IMR-90 (cell line): ENCODE measurements around the gene CPXM2. TPM values are rescaled to one million over a fixed set of nuclear protein-coding genes. Genes with fewer than 3 reads are reported as not detected.

Experiments used
- ATAC-seq: fragments of 200-7000 bp; cut with Tn5 transposase; 2 replicates; pipeline ENCODE4 v1.9.1; 2020; ENCODE audit warnings: low read depth, mild to moderate bottlenecking, moderate library complexity
- BruUV-seq: library from RNA; stranded (reverse); fragments of 400-500 nt; replicated peaks from 2 replicates; lab custom pipeline; 2021; lab: Mats Ljungman, UMichigan
- CTCF ChIA-PET: fragments of 300-600 bp; formaldehyde crosslinking; extraction: SDS; loops from one replicate; lab custom pipeline; 2021; ENCODE audit warnings: antibody characterized with exemption; lab: Yijun Ruan, JAX
- POLR2A ChIA-PET: fragments of 300-600 bp; sonication (Branson Sonifier 250); formaldehyde crosslinking; loops from one replicate; lab custom pipeline; 2022; ENCODE audit warnings: antibody characterized with exemption; ENCODE audit not compliant: unreplicated experiment; lab: Charles Lee
- DNase-seq: peaks from one replicate; pipeline ENCODE4 v3.0.0; 2013
- H2AFZ ChIP-seq: replicated peaks from 2 replicates; pipeline ENCODE3; 2013; ENCODE audit warnings: low read length, mild to moderate bottlenecking; ENCODE audit not compliant: poor library complexity
- H2AK5ac ChIP-seq: 2 replicates; pipeline ENCODE4 v1.6.1; 2013; ENCODE audit warnings: low read depth, low read length, inconsistent platforms
- H2AK9ac ChIP-seq: replicated peaks from 2 replicates; pipeline ENCODE3; 2013; ENCODE audit warnings: mild to moderate bottlenecking, low read depth, low read length, moderate library complexity; ENCODE audit not compliant: poor library complexity
- H2BK120ac ChIP-seq: 2 replicates; pipeline ENCODE4 v1.6.1; 2013; ENCODE audit warnings: low read depth, low read length, inconsistent platforms
- H2BK15ac ChIP-seq: 3 replicates; pipeline ENCODE4 v1.6.1; 2013; ENCODE audit warnings: low read depth, low read length, inconsistent platforms
- H2BK20ac ChIP-seq: 2 replicates; pipeline ENCODE4 v1.6.1; 2013; ENCODE audit warnings: low read depth, mild to moderate bottlenecking, inconsistent platforms, low read length, moderate library complexity
- H2BK5ac ChIP-seq: 2 replicates; pipeline ENCODE4 v1.6.1; 2013; ENCODE audit warnings: mild to moderate bottlenecking, low read depth, low read length, inconsistent platforms; ENCODE audit not compliant: poor library complexity, severe bottlenecking
- H3K14ac ChIP-seq: replicated peaks from 2 replicates; pipeline ENCODE4 v1.6.1; 2013; ENCODE audit warnings: low read depth, low read length, inconsistent platforms
- H3K18ac ChIP-seq: 2 replicates; pipeline ENCODE4 v1.6.1; 2013; ENCODE audit warnings: low read depth, low read length, control low read depth
- H3K23ac ChIP-seq: 2 replicates; pipeline ENCODE4 v1.6.1; 2013; ENCODE audit warnings: low read depth, low read length, inconsistent platforms
- H3K27ac ChIP-seq: 2 replicates; pipeline ENCODE4 v1.5.1; 2013; ENCODE audit warnings: mild to moderate bottlenecking, control low read depth, low read length; ENCODE audit not compliant: insufficient read depth
- H3K27me3 ChIP-seq: 2 replicates; pipeline ENCODE4 v1.6.1; 2013; ENCODE audit warnings: low read length; ENCODE audit not compliant: control insufficient read depth, insufficient read depth
- H3K36me3 ChIP-seq: 2 replicates; pipeline ENCODE4 v1.6.1; 2013; ENCODE audit warnings: low read length, mixed read lengths; ENCODE audit not compliant: control insufficient read depth, insufficient read depth
- H3K4ac ChIP-seq: 2 replicates; pipeline ENCODE4 v1.6.1; 2013; ENCODE audit warnings: low read depth, low read length, inconsistent platforms
- H3K4me1 ChIP-seq: 2 replicates; pipeline ENCODE4 v1.6.1; 2013; ENCODE audit warnings: low read length, mixed read lengths; ENCODE audit not compliant: control insufficient read depth, insufficient read depth
- H3K4me2 ChIP-seq: 2 replicates; pipeline ENCODE4 v1.6.1; 2013; ENCODE audit warnings: low read depth, mild to moderate bottlenecking, control low read depth, low read length, moderate library complexity
- H3K4me3 ChIP-seq: 2 replicates; pipeline ENCODE4 v1.5.1; 2013; ENCODE audit warnings: low read depth, mild to moderate bottlenecking, control low read depth, low read length, moderate library complexity; ENCODE audit not compliant: insufficient read depth
- H3K56ac ChIP-seq: 2 replicates; pipeline ENCODE4 v1.6.1; 2013; ENCODE audit warnings: low read length, inconsistent platforms; ENCODE audit not compliant: insufficient read depth; ENCODE audit errors: extremely low read depth
- H3K79me1 ChIP-seq, 2 experiments: 2 replicates each; pipeline ENCODE4 v1.6.1; 2013; ENCODE audit warnings: low read length in 2 of 2, inconsistent platforms in 1 of 2, low read depth in 1 of 2
- H3K9ac ChIP-seq: 2 replicates; pipeline ENCODE4 v1.6.1; 2013; ENCODE audit warnings: low read depth, low read length, control low read depth
- H3K9me1 ChIP-seq: 2 replicates; pipeline ENCODE4 v1.6.1; 2013; ENCODE audit warnings: low read length, inconsistent platforms; ENCODE audit not compliant: insufficient read depth
- H3K9me3 ChIP-seq: 2 replicates; pipeline ENCODE4 v1.6.1; 2013; ENCODE audit warnings: low read length; ENCODE audit not compliant: control insufficient read depth, insufficient read depth
- H4K20me1 ChIP-seq: 2 replicates; pipeline ENCODE4 v1.6.1; 2013; ENCODE audit warnings: low read length, inconsistent platforms; ENCODE audit not compliant: insufficient read depth
- H4K5ac ChIP-seq: 2 replicates; pipeline ENCODE4 v1.6.1; 2013; ENCODE audit warnings: mild to moderate bottlenecking, low read depth, low read length, control low read depth
- H4K8ac ChIP-seq, 2 experiments: 2 replicates each; pipeline ENCODE4 v1.6.1; 2013; ENCODE audit warnings: low read depth in 2 of 2, low read length in 2 of 2, control low read depth in 1 of 2, inconsistent platforms in 1 of 2
- H4K91ac ChIP-seq: 2 replicates; pipeline ENCODE4 v1.6.1; 2013; ENCODE audit warnings: low read depth, low read length, inconsistent platforms; ENCODE audit not compliant: insufficient read depth
- BHLHE40 ChIP-seq: fragments of 150-350 bp; IDR thresholded peaks from 2 replicates; pipeline ENCODE4 v1.6.1; 2016; ENCODE audit warnings: mild to moderate bottlenecking, low read depth, low read length
- CEBPB ChIP-seq: IDR thresholded peaks from 2 replicates; pipeline ENCODE4 v1.6.1; 2012; ENCODE audit warnings: low read depth, low read length, improper control_type of control experiment
- CHD1 ChIP-seq: IDR thresholded peaks from 2 replicates; pipeline ENCODE4 v1.6.1; 2012; ENCODE audit warnings: low read depth, low read length, improper control_type of control experiment
- FOS ChIP-seq: fragments of 150-350 bp; IDR thresholded peaks from 2 replicates; pipeline ENCODE4 v1.6.1; 2016; ENCODE audit warnings: low read depth, low read length
- MAFK ChIP-seq: IDR thresholded peaks from 2 replicates; pipeline ENCODE4 v1.6.1; 2012; ENCODE audit warnings: low read depth, low read length, improper control_type of control experiment
- MAZ ChIP-seq: IDR thresholded peaks from 2 replicates; pipeline ENCODE4 v1.6.1; 2012; ENCODE audit warnings: low read depth, mild to moderate bottlenecking, low read length, improper control_type of control experiment, moderate library complexity, borderline replicate concordance
- MXI1 ChIP-seq: IDR thresholded peaks from 2 replicates; pipeline ENCODE4 v1.6.1; 2012; ENCODE audit warnings: low read depth, mild to moderate bottlenecking, low read length, moderate library complexity, borderline replicate concordance
- NFE2L2 ChIP-seq: fragments of 150-350 bp; IDR thresholded peaks from 2 replicates; pipeline ENCODE4 v1.6.1; 2016; ENCODE audit warnings: low read depth, mild to moderate bottlenecking, low read length
- POLR2A ChIP-seq: IDR thresholded peaks from 2 replicates; pipeline ENCODE4 v1.6.1; 2012; ENCODE audit warnings: mild to moderate bottlenecking, low read depth, low read length
- RAD21 ChIP-seq: IDR thresholded peaks from 2 replicates; pipeline ENCODE4 v1.6.1; 2012; ENCODE audit warnings: low read length, improper control_type of control experiment
- RCOR1 ChIP-seq: IDR thresholded peaks from 2 replicates; pipeline ENCODE4 v1.6.1; 2012; ENCODE audit warnings: mild to moderate bottlenecking, low read length, improper control_type of control experiment; ENCODE audit not compliant: insufficient replicate concordance
- RFX5 ChIP-seq: IDR thresholded peaks from 2 replicates; pipeline ENCODE4 v1.8.0; 2012; ENCODE audit warnings: low read depth, mild to moderate bottlenecking, low read length, moderate library complexity
- SMC3 ChIP-seq: fragments of 150-350 bp; IDR thresholded peaks from 2 replicates; pipeline ENCODE4 v1.6.1; 2016; ENCODE audit warnings: low read depth, mild to moderate bottlenecking, antibody characterized with exemption, low read length, moderate library complexity
- WGBS, 2 experiments: methylation state at CpG; one replicate each; pipeline versions ENCODE4 v1.1.5 to v1.1.7; 2013; ENCODE audit warnings: missing lambda C conversion rate in 2 of 2; ENCODE audit not compliant: insufficient read length in 1 of 2; ENCODE audit errors: extremely low coverage in 2 of 2; 5-methylcytosine and 5-hydroxymethylcytosine counted together
- dilution Hi-C: fragments of 300-500 bp; cut with HindIII; formaldehyde crosslinking; loops from one replicate; pipeline ENCODE4 v1.14.3; 2018; ENCODE audit warnings: low sequenced_read_pairs; ENCODE audit not compliant: unreplicated experiment
- in situ Hi-C: fragments of 300-500 bp; cut with MboI; formaldehyde crosslinking; loops from 3 replicates; pipeline ENCODE4 v1.14.3; 2019; ENCODE audit warnings: low sequenced_read_pairs, inconsistent platforms, mixed read lengths
- intact Hi-C: fragments of 100-400 bp; cut with micrococcal nuclease; formaldehyde crosslinking; loops from 2 replicates; pipeline ENCODE4 v1.10.0; 2022
- polyA plus RNA-seq, 3 experiments: library from polyadenylated mRNA; depleted of rRNA; stranded (reverse); fragments of >200 nt; gene quantifications; 2 replicates each; pipeline ENCODE4 v1.2.3, GENCODE V29; 2012; ENCODE audit warnings: low replicate concordance in 1 of 3
- total RNA-seq: library from RNA; depleted of rRNA; stranded (reverse); fragments of >200 nt; gene quantifications from 2 replicates; pipeline ENCODE4 v1.2.3, GENCODE V29; 2012
- TF ChIP-seq, protein P1 (sequence below): fragments of 150-350 bp; IDR thresholded peaks from 2 replicates; pipeline ENCODE4 v1.6.1; 2017; ENCODE audit warnings: mild to moderate bottlenecking, antibody characterized with exemption, low read length, low read depth
- TF ChIP-seq, protein P2 (sequence below): conservative IDR thresholded peaks from 2 replicates; pipeline ENCODE4 v1.5.1; 2012; ENCODE audit warnings: mild to moderate bottlenecking, low read depth, low read length, improper control_type of control experiment

CPXM2 gene
- total and polyA plus RNA-seq, 2 of the 4 experiments (the other 2 are of a cell fraction), result not detected

DNA sequence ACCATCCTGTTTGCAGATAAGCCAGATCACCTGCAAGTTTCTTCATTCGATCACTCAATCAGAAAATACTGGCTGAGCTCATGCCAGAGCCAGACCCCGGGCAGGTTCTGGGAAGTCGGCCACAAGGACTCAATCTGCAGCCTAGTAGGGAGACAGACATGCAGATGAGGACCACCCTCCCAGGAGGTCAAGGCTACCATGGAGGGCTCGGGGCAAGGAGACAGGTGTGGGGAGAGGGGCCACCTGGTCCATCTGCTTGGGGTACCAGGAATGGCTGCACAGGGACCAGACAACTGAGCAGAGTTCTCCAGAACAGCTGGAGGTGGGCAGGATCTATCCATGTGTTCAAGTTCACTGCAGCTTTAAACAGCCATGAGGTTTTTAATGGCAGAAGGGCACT, 16.8 kb upstream of the CPXM2 start:
- Histone ChIP-seq H3K36me3 (no peaks in the 10 kb centered on the region), H3K79me1 (no peaks in the 10 kb centered on the region), H3K27me3 (no peaks in the 10 kb centered on the region), H4K5ac (no peak overlapping the region), H2AFZ (no peak overlapping the region), H2AK9ac (no peak overlapping the region), H3K9ac (no peak overlapping the region), H4K8ac (no peak overlapping the region), H3K23ac (no peak overlapping the region), H2AK5ac (no peak overlapping the region), H3K4ac (no peak overlapping the region), H2BK120ac (no peak overlapping the region), H3K4me2 (no peak overlapping the region), H3K18ac (no peak overlapping the region), H3K14ac (no peak overlapping the region), H4K20me1 (no peaks in the 10 kb centered on the region), H3K4me3 (no peak overlapping the region), H2BK20ac (no peak overlapping the region), H3K9me1 (no peaks in the 10 kb centered on the region), H4K91ac (no peak overlapping the region), H3K56ac (no peak overlapping the region), H2BK15ac (no peak overlapping the region), H3K4me1 (no peaks in the 10 kb centered on the region), H3K27ac (no peak overlapping the region), H2BK5ac (no peak overlapping the region), H3K9me3 (peaks cover 28% of the 10 kb centered on the region)
- DNase-seq (no peak), ATAC-seq (no peak)
- no TSS peak for BruUV-seq
- CTCF ChIA-PET, result no interaction called here
- dilution Hi-C loops (no loop called here), intact Hi-C loops (no loop called here), in situ Hi-C loops (no loop called here)
- WGBS, 2 experiments, result no CpG with 5 or more reads among the region's 4 CpGs
- POLR2A ChIA-PET, result no interaction called here
- TF ChIP-seq, protein P1, sequence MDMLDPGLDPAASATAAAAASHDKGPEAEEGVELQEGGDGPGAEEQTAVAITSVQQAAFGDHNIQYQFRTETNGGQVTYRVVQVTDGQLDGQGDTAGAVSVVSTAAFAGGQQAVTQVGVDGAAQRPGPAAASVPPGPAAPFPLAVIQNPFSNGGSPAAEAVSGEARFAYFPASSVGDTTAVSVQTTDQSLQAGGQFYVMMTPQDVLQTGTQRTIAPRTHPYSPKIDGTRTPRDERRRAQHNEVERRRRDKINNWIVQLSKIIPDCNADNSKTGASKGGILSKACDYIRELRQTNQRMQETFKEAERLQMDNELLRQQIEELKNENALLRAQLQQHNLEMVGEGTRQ, result no peak
- TF ChIP-seq MAFK (no peak), NFE2L2 (no peak), RCOR1 (no peak), BHLHE40 (no peak), CEBPB (no peak), CHD1 (no peak), FOS (no peak), SMC3 (no peak), MXI1 (no peak), RFX5 (no peak), POLR2A (no peak), RAD21 (no peak), MAZ (no peak)
- TF ChIP-seq, protein P2, sequence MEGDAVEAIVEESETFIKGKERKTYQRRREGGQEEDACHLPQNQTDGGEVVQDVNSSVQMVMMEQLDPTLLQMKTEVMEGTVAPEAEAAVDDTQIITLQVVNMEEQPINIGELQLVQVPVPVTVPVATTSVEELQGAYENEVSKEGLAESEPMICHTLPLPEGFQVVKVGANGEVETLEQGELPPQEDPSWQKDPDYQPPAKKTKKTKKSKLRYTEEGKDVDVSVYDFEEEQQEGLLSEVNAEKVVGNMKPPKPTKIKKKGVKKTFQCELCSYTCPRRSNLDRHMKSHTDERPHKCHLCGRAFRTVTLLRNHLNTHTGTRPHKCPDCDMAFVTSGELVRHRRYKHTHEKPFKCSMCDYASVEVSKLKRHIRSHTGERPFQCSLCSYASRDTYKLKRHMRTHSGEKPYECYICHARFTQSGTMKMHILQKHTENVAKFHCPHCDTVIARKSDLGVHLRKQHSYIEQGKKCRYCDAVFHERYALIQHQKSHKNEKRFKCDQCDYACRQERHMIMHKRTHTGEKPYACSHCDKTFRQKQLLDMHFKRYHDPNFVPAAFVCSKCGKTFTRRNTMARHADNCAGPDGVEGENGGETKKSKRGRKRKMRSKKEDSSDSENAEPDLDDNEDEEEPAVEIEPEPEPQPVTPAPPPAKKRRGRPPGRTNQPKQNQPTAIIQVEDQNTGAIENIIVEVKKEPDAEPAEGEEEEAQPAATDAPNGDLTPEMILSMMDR, result no peak
